H1 (cell line): ENCODE data around the gene CDPF1. TPM values are rescaled to one million over a fixed set of nuclear protein-coding genes. Genes with fewer than 3 reads are reported as not detected.

Experiments
- CTCF ChIA-PET: fragments of 300-600 bp; sonication (Branson Sonifier 250); formaldehyde crosslinking; loops from one replicate; lab custom pipeline; 2021; ENCODE audit not compliant: partially characterized antibody; lab: Charles Lee
- POLR2A ChIA-PET: fragments of 300-600 bp; sonication (Branson Sonifier 250); formaldehyde crosslinking; loops from one replicate; lab custom pipeline; 2021; ENCODE audit warnings: inconsistent platforms; ENCODE audit not compliant: partially characterized antibody; lab: Charles Lee
- DNase-seq, 2 experiments: peaks; one replicate each; pipeline versions ENCODE4 v3.0.0 to v3.0.0-alpha.2; 2010 to 2022; ENCODE audit warnings: low spot score in 2 of 2, low read depth in 1 of 2, mixed read lengths in 1 of 2
- FAIRE-seq: peaks from 2 replicates; lab custom pipeline; 2011; peaks lifted over from hg19 to GRCh38; lab: Jason Lieb, UNC
- H2AFZ ChIP-seq: 2 replicates; pipeline ENCODE4 v1.8.1; 2012; ENCODE audit warnings: low read length, inconsistent platforms
- H2AK5ac ChIP-seq: 2 replicates; pipeline ENCODE4 v1.6.1; 2013; ENCODE audit warnings: low read depth, low read length
- H2BK120ac ChIP-seq: replicated peaks from 2 replicates; pipeline ENCODE3; 2013; ENCODE audit warnings: low read depth, low read length, inconsistent platforms
- H2BK12ac ChIP-seq: 2 replicates; pipeline ENCODE4 v1.6.1; 2013; ENCODE audit warnings: low read depth, low read length
- H2BK15ac ChIP-seq: 2 replicates; pipeline ENCODE4 v1.6.1; 2013; ENCODE audit warnings: low read length
- H2BK20ac ChIP-seq: 2 replicates; pipeline ENCODE4 v1.6.1; 2013; ENCODE audit warnings: low read length
- H2BK5ac ChIP-seq: 2 replicates; pipeline ENCODE4 v1.6.1; 2013; ENCODE audit warnings: low read depth, low read length
- H3K14ac ChIP-seq: 2 replicates; pipeline ENCODE4 v1.6.1; 2013; ENCODE audit warnings: inconsistent platforms; ENCODE audit not compliant: insufficient read length
- H3K18ac ChIP-seq: 2 replicates; pipeline ENCODE4 v1.6.1; 2013; ENCODE audit warnings: low read length; ENCODE audit errors: extremely low read depth
- H3K23ac ChIP-seq: 2 replicates; pipeline ENCODE4 v1.6.1; 2013; ENCODE audit warnings: inconsistent platforms; ENCODE audit not compliant: insufficient read length
- H3K23me2 ChIP-seq: 2 replicates; pipeline ENCODE4 v1.6.1; 2013; ENCODE audit warnings: low read depth, low read length
- H3K27ac ChIP-seq: 2 replicates; pipeline ENCODE4 v1.6.1; 2011; ENCODE audit warnings: low read depth, low read length, inconsistent platforms
- H3K27me3 ChIP-seq, 4 experiments: replicated peaks in 1 of 4; 1 replicate in 1 of 4; 2 replicates in 3 of 4; pipeline versions ENCODE4 v1.6.1 to v1.8.1; 2011 to 2013; ENCODE audit warnings: low read length in 3 of 4, mild to moderate bottlenecking in 3 of 4, inconsistent platforms in 2 of 4, mixed read lengths in 2 of 4, moderate library complexity in 1 of 4; ENCODE audit not compliant: control insufficient read depth in 3 of 4, insufficient read depth in 3 of 4; ENCODE audit errors: extremely low read depth in 1 of 4
- H3K36me3 ChIP-seq, 4 experiments: 2 replicates each; pipeline versions ENCODE4 v1.6.1 to v1.8.1; 2011 to 2013; ENCODE audit warnings: mild to moderate bottlenecking in 4 of 4, low read length in 3 of 4, moderate library complexity in 2 of 4, control low read depth in 1 of 4, inconsistent platforms in 1 of 4; ENCODE audit not compliant: insufficient read depth in 4 of 4, control insufficient read depth in 2 of 4
- H3K4ac ChIP-seq: replicated peaks from 2 replicates; pipeline ENCODE3; 2013; ENCODE audit warnings: low read length, low read depth, mixed read lengths, inconsistent platforms; ENCODE audit not compliant: insufficient read length
- H3K4me1 ChIP-seq, 4 experiments: replicated peaks in 1 of 4; 1 replicate in 1 of 4; 2 replicates in 3 of 4; pipeline versions ENCODE4 v1.6.1 to v1.8.1; 2011 to 2013; ENCODE audit warnings: low read length in 3 of 4, inconsistent platforms in 2 of 4, mixed read lengths in 1 of 4; ENCODE audit not compliant: insufficient read depth in 4 of 4, control insufficient read depth in 3 of 4
- H3K4me2 ChIP-seq, 2 experiments: 2 replicates each; pipeline versions ENCODE4 v1.6.1 to v1.8.1; 2011 to 2013; ENCODE audit warnings: low read depth in 2 of 2, low read length in 2 of 2, control low read depth in 1 of 2, inconsistent platforms in 1 of 2, mild to moderate bottlenecking in 1 of 2; ENCODE audit not compliant: insufficient read depth in 1 of 2
- H3K4me3 ChIP-seq, 4 experiments: fragments of 200-600, 300-600 bp in 1 of 4; sonication (generic), shearing (Covaris generic), sonication (Bioruptor Twin) in 1 of 4; 2 replicates each; pipeline versions ENCODE4 v1.5.1 to v1.8.1; 2011 to 2016; ENCODE audit warnings: low read length in 4 of 4, low read depth in 3 of 4, control low read depth in 2 of 4, inconsistent platforms in 2 of 4, mild to moderate bottlenecking in 2 of 4, mixed read lengths in 1 of 4, moderate library complexity in 1 of 4; ENCODE audit not compliant: insufficient read depth in 2 of 4; ENCODE audit errors: extremely low read depth in 1 of 4
- H3K56ac ChIP-seq: replicated peaks from 2 replicates; pipeline ENCODE3; 2013; ENCODE audit warnings: low read depth, mild to moderate bottlenecking, mixed read lengths, low read length, inconsistent platforms; ENCODE audit not compliant: insufficient read length
- H3K79me1 ChIP-seq: 2 replicates; pipeline ENCODE4 v1.6.1; 2013; ENCODE audit warnings: low read depth, low read length, control low read depth
- H3K79me2 ChIP-seq, 2 experiments: 2 replicates each; pipeline versions ENCODE4 v1.6.1 to v1.8.1; 2012 to 2013; ENCODE audit warnings: low read length in 2 of 2, mild to moderate bottlenecking in 2 of 2, inconsistent platforms in 1 of 2; ENCODE audit not compliant: insufficient read depth in 2 of 2, control insufficient read depth in 1 of 2
- H3K9ac ChIP-seq, 4 experiments: replicated peaks in 1 of 4; 1 replicate in 1 of 4; 2 replicates in 3 of 4; pipeline versions ENCODE4 v1.6.1 to v1.8.1; 2011 to 2013; ENCODE audit warnings: low read depth in 3 of 4, low read length in 3 of 4, control low read depth in 2 of 4, mild to moderate bottlenecking in 2 of 4, moderate library complexity in 2 of 4, inconsistent platforms in 1 of 4; ENCODE audit errors: extremely low read depth in 1 of 4
- H3K9me3 ChIP-seq, 2 experiments: 2 replicates each; pipeline versions ENCODE4 v1.6.1 to v1.8.1; 2012 to 2013; ENCODE audit warnings: mild to moderate bottlenecking in 2 of 2, moderate library complexity in 2 of 2, control low read depth in 1 of 2, inconsistent platforms in 1 of 2, low read depth in 1 of 2, low read length in 1 of 2, mixed read lengths in 1 of 2; ENCODE audit not compliant: insufficient read depth in 2 of 2
- H4K20me1 ChIP-seq, 2 experiments: replicated peaks in 1 of 2; 2 replicates each; pipeline versions ENCODE3 to v1.8.1; 2011 to 2013; ENCODE audit warnings: inconsistent platforms in 2 of 2, low read length in 2 of 2, mild to moderate bottlenecking in 1 of 2; ENCODE audit not compliant: insufficient read depth in 2 of 2, control insufficient read depth in 1 of 2
- H4K5ac ChIP-seq: 2 replicates; pipeline ENCODE4 v1.6.1; 2013; ENCODE audit warnings: low read length, low read depth, mixed read lengths, inconsistent platforms; ENCODE audit not compliant: insufficient read length
- H4K8ac ChIP-seq: 2 replicates; pipeline ENCODE4 v1.8.0; 2013; ENCODE audit warnings: mild to moderate bottlenecking, moderate library complexity, low read length, inconsistent platforms; ENCODE audit not compliant: insufficient read depth; ENCODE audit errors: extremely low read depth
- H4K91ac ChIP-seq: replicated peaks from 2 replicates; pipeline ENCODE3; 2013; ENCODE audit warnings: low read length, mixed read lengths, inconsistent platforms; ENCODE audit not compliant: insufficient read length
- ASH2L ChIP-seq: fragments of 200-600, 300-600 bp; sonication (generic); IDR thresholded peaks from one replicate; pipeline ENCODE4 v1.7.1; 2017; ENCODE audit warnings: low read length
- BACH1 ChIP-seq: IDR thresholded peaks from 2 replicates; pipeline ENCODE4 v1.6.1; 2012; ENCODE audit warnings: low read length, improper control_type of control experiment
- BCL11A ChIP-seq, 2 experiments: IDR thresholded peaks; one replicate each; pipeline ENCODE4 v1.6.1; 2011; ENCODE audit warnings: low read depth in 2 of 2, low read length in 2 of 2, mild to moderate bottlenecking in 2 of 2
- E2F6 ChIP-seq: IDR thresholded peaks from 2 replicates; pipeline ENCODE4 v1.6.1; 2012; ENCODE audit warnings: inconsistent platforms
- EGR1 ChIP-seq: IDR thresholded peaks from 2 replicates; pipeline ENCODE4 v1.6.1; 2011; ENCODE audit warnings: low read depth, low read length, borderline replicate concordance
- EP300 ChIP-seq, 2 experiments: IDR thresholded peaks; 1 replicate in 1 of 2; 2 replicates in 1 of 2; pipeline ENCODE4 v1.6.1; 2011 to 2012; ENCODE audit warnings: low read depth in 2 of 2, low read length in 2 of 2, mild to moderate bottlenecking in 2 of 2, borderline replicate concordance in 1 of 2, inconsistent platforms in 1 of 2, moderate library complexity in 1 of 2
- EZH2 ChIP-seq: fragments of 200-600 bp; sonication (generic); IDR thresholded peaks from 2 replicates; pipeline ENCODE4 v1.7.1; 2012; ENCODE audit warnings: low read depth, mild to moderate bottlenecking, moderate library complexity, low read length, inconsistent platforms; ENCODE audit not compliant: severe bottlenecking
- JUN ChIP-seq: IDR thresholded peaks from 2 replicates; pipeline ENCODE4 v1.6.1; 2011; ENCODE audit warnings: low read depth, mild to moderate bottlenecking, improper control_type of control experiment, low read length
- KDM5A ChIP-seq: fragments of 200-600 bp; IDR thresholded peaks from 2 replicates; pipeline ENCODE4 v1.7.1; 2012; ENCODE audit warnings: mild to moderate bottlenecking, low read length, inconsistent platforms, mixed read lengths
- MAX ChIP-seq: IDR thresholded peaks from 2 replicates; pipeline ENCODE4 v1.6.1; 2012; ENCODE audit warnings: inconsistent platforms
- SIRT6 ChIP-seq: IDR thresholded peaks from one replicate; pipeline ENCODE4 v1.7.1; 2012; ENCODE audit warnings: low read length, inconsistent platforms
- SUZ12 ChIP-seq: fragments of 200-600 bp; sonication (generic); IDR thresholded peaks from 2 replicates; pipeline ENCODE4 v1.6.1; 2012; ENCODE audit warnings: mild to moderate bottlenecking, inconsistent platforms, low read length, moderate library complexity, mixed read lengths
- ZNF274 ChIP-seq: IDR thresholded peaks from 2 replicates; pipeline ENCODE4 v1.7.0; 2012; ENCODE audit warnings: low read length, borderline replicate concordance; ENCODE audit errors: extremely low read depth
- WGBS, 2 experiments: shearing (Covaris generic) in 1 of 2; methylation state at CpG; one replicate each; pipeline versions ENCODE4 v1.1.6 to v1.1.7; 2013 to 2015; ENCODE audit warnings: low lambda C conversion rate in 2 of 2, mixed read lengths in 2 of 2, inconsistent platforms in 1 of 2, low coverage in 1 of 2, missing lambda C conversion rate in 1 of 2; ENCODE audit not compliant: insufficient replicate concordance in 2 of 2, insufficient coverage in 1 of 2, insufficient read length in 1 of 2; ENCODE audit errors: extremely low coverage in 1 of 2, missing lambda C conversion rate in 1 of 2; 5-methylcytosine and 5-hydroxymethylcytosine counted together
- polyA plus RNA-seq, 7 experiments: library from polyadenylated mRNA; depleted of rRNA in 3 of 7; stranded (reverse) in 5 of 7; unstranded in 2 of 7; fragments of >200 nt in 5 of 7; fragments of 200-250 nt in 2 of 7; gene quantifications; 1 replicate in 5 of 7; 2 replicates in 1 of 7; 4 replicates in 1 of 7; pipeline versions ENCODE4 v1.2.1 to v1.2.3, GENCODE V29; 2011 to 2013; ENCODE audit warnings: missing spikeins in 2 of 7, mixed read lengths in 2 of 7
- total RNA-seq: library from RNA; stranded (reverse); fragmentation: NEBNext Ultra II Directional; extraction: Animal tissue kit (Norgen Biotek cat#: 25700); gene quantifications from 2 replicates; pipeline ENCODE4 v1.2.1, GENCODE V29; 2021

The CDPF1 gene
- total and polyA plus RNA-seq, 2 of the 8 experiments (the other 6 are each of a cell fraction or from before 2014, with no cell fraction given): 9.7 to 13.7 TPM

- Histone ChIP-seq H3K4ac (no peak overlapping the region), H3K23me2 (peaks cover 5% of the 10 kb centered on the region; the same call in 1 of the 2 replicates), H3K79me2 (no peaks in the 10 kb centered on the region), H2AFZ (no peak overlapping the region), H3K4me2 (no peak overlapping the region), H2BK5ac (no peak overlapping the region), H3K23ac (no peak overlapping the region), H2BK20ac (no peak overlapping the region), H2AK5ac (no peak overlapping the region), H3K36me3 (peaks cover 0 to 3% (median 0%) of the 10 kb centered on the region in 4 experiments; a peak in 1 of 8 replicates), H2BK120ac (no peak overlapping the region), H3K18ac (no peak overlapping the region), H3K79me1 (no peaks in the 10 kb centered on the region; the same call in 1 of the 2 replicates), H4K5ac (no peak overlapping the region), H2BK15ac (no peak overlapping the region), H3K9ac (no peak overlapping the region), H3K56ac (no peak overlapping the region), H3K27ac (no peak overlapping the region), H2BK12ac (no peak overlapping the region), H3K9me3 (no peaks in the 10 kb centered on the region), H4K91ac (no peak overlapping the region), H3K4me3 (no peak overlapping the region), H4K8ac (no peak overlapping the region), H3K14ac (no peak overlapping the region), H3K27me3 (peaks cover 0 to 4% (median 0%) of the 10 kb centered on the region in 4 experiments; a peak in 2 of 7 replicates), H3K4me1 (peaks cover 0 to 4% (median 2%) of the 10 kb centered on the region in 4 experiments; a peak in 4 of 7 replicates), H4K20me1 (no peaks in the 10 kb centered on the region)
- no peak for DNase-seq
- ChIA-PET CTCF (interaction anchor here (1.6 to 1.8 kb wide), 2 partner anchors 48 to 241 kb away, joined by 4 to 5 read pairs; no protein-coding TSS in a partner anchor), POLR2A (interaction anchor here (1.1 kb wide), 1 partner anchor 21 kb away, joined by 3 read pairs; no protein-coding TSS in a partner anchor)
- 96% methylated on average over 2 of the region's 2 CpGs; no CpG with 5 or more reads in 1 of the 2 experiments for WGBS, 2 experiments
- no peak for FAIRE-seq
- TF ChIP-seq JUN (no peak), EP300 (IDR thresholded peaks at IDR 0.05; ENCODE audit: borderline replicate concordance in 1 of 2, low read depth in 2 of 2, low read length in 2 of 2) (no peak), EZH2 (no peak), KDM5A (no peak), SUZ12 (no peak), ZNF274 (no peak), EGR1 (no peak), ASH2L (no peak), BACH1 (no peak), SIRT6 (no peak), BCL11A (IDR thresholded peaks at IDR 0.05; ENCODE audit: low read depth in 2 of 2, low read length in 2 of 2) (no peak), MAX (no peak), E2F6 (no peak)
Measured at GRCh38 chr22:46247443-46247975, 2.6 kb downstream of the CDPF1 start.
